Liver (tissue), 9 donors: ENCODE measurements around the gene DENND4A. TPM values are rescaled to one million over a fixed set of nuclear protein-coding genes. Genes with fewer than 3 reads are reported as not detected.

Experiments
- DNase-seq: peaks from one replicate; pipeline ENCODE4 v3.0.0-alpha.2; 2017; ENCODE audit warnings: low spot score
- H3K27ac ChIP-seq, 2 donors: one replicate each; pipeline ENCODE4 v1.7.0; 2013; ENCODE audit warnings: inconsistent platforms in 2 of 2, low read length in 2 of 2, control low read depth in 1 of 2, low read depth in 1 of 2, mild to moderate bottlenecking in 1 of 2
- H3K27me3 ChIP-seq, 4 donors: one replicate each; pipeline versions ENCODE4 v1.6.1 to v1.7.0; 2013; ENCODE audit warnings: low read length in 3 of 4, inconsistent platforms in 1 of 4, mild to moderate bottlenecking in 1 of 4, moderate library complexity in 1 of 4; ENCODE audit not compliant: control insufficient read depth in 4 of 4, insufficient read depth in 4 of 4
- H3K36me3 ChIP-seq, 4 donors: one replicate each; pipeline versions ENCODE4 v1.6.1 to v1.7.0; 2013; ENCODE audit warnings: low read length in 3 of 4, mild to moderate bottlenecking in 3 of 4, low read depth in 1 of 4, moderate library complexity in 1 of 4; ENCODE audit not compliant: control insufficient read depth in 4 of 4, insufficient read depth in 3 of 4
- H3K4me1 ChIP-seq, 4 donors: one replicate each; pipeline versions ENCODE4 v1.6.1 to v1.7.0; 2013; ENCODE audit warnings: low read length in 3 of 4, mild to moderate bottlenecking in 3 of 4, moderate library complexity in 1 of 4; ENCODE audit not compliant: control insufficient read depth in 4 of 4, insufficient read depth in 4 of 4
- H3K4me3 ChIP-seq, 3 donors: one replicate each; pipeline versions ENCODE4 v1.6.1 to v1.7.0; 2013; ENCODE audit warnings: low read length in 3 of 3, control low read depth in 1 of 3, low read depth in 1 of 3, mild to moderate bottlenecking in 1 of 3
- H3K9ac ChIP-seq, 2 donors: one replicate each; pipeline ENCODE4 v1.7.0; 2013; ENCODE audit warnings: low read length in 2 of 2, mild to moderate bottlenecking in 2 of 2, moderate library complexity in 2 of 2, control low read depth in 1 of 2, low read depth in 1 of 2
- H3K9me3 ChIP-seq, 4 donors: one replicate each; pipeline versions ENCODE4 v1.6.1 to v1.7.0; 2013; ENCODE audit warnings: low read length in 3 of 4; ENCODE audit not compliant: control insufficient read depth in 4 of 4
- EGR1 ChIP-seq, 2 donors: IDR thresholded peaks; 2 replicates each; pipeline ENCODE4 v1.6.1; 2016 to 2018; ENCODE audit warnings: antibody characterized with exemption in 2 of 2, low read depth in 2 of 2
- FOXA1 ChIP-seq: IDR thresholded peaks from 2 replicates; pipeline ENCODE4 v1.6.1; 2016; ENCODE audit warnings: antibody characterized with exemption
- FOXA2 ChIP-seq: IDR thresholded peaks from 2 replicates; pipeline ENCODE4 v1.6.1; 2016; ENCODE audit warnings: antibody characterized with exemption
- GABPA ChIP-seq, 2 donors: IDR thresholded peaks in 1 of 2; conservative IDR thresholded peaks in 1 of 2; 2 replicates each; pipeline ENCODE4 v1.6.1; 2016; ENCODE audit warnings: antibody characterized with exemption in 2 of 2, mild to moderate bottlenecking in 1 of 2, moderate library complexity in 1 of 2
- MAX ChIP-seq: IDR thresholded peaks from 2 replicates; pipeline ENCODE4 v1.6.1; 2016; ENCODE audit warnings: antibody characterized with exemption
- NR2F2 ChIP-seq: IDR thresholded peaks from 2 replicates; pipeline ENCODE4 v1.6.1; 2016; ENCODE audit warnings: antibody characterized with exemption
- RAD21 ChIP-seq, 2 donors: IDR thresholded peaks; 2 replicates each; pipeline ENCODE4 v1.6.1; 2016; ENCODE audit warnings: antibody characterized with exemption in 2 of 2, mild to moderate bottlenecking in 2 of 2
- REST ChIP-seq: IDR thresholded peaks from 2 replicates; pipeline ENCODE4 v1.6.1; 2016; ENCODE audit warnings: antibody characterized with exemption, mild to moderate bottlenecking
- RXRA ChIP-seq, 2 donors: IDR thresholded peaks; 2 replicates each; pipeline ENCODE4 v1.6.1; 2017 to 2018; ENCODE audit warnings: antibody characterized with exemption in 2 of 2, mild to moderate bottlenecking in 1 of 2
- SP1 ChIP-seq: IDR thresholded peaks from 2 replicates; pipeline ENCODE4 v1.6.1; 2018; ENCODE audit warnings: antibody characterized with exemption, mild to moderate bottlenecking
- TAF1 ChIP-seq: conservative IDR thresholded peaks from 2 replicates; pipeline ENCODE4 v1.6.1; 2016; ENCODE audit warnings: antibody characterized with exemption, mild to moderate bottlenecking
- YY1 ChIP-seq: IDR thresholded peaks from 2 replicates; pipeline ENCODE4 v1.6.1; 2016; ENCODE audit warnings: antibody characterized with exemption, mild to moderate bottlenecking
- ZBTB33 ChIP-seq: IDR thresholded peaks from 2 replicates; pipeline ENCODE4 v1.6.1; 2016; ENCODE audit warnings: antibody characterized with exemption
- WGBS: extraction: QIAGEN DNeasy Blood & Tissue Kit; methylation state at CpG from one replicate; pipeline ENCODE4 v1.1.7; 2013; 5-methylcytosine and 5-hydroxymethylcytosine counted together
- polyA plus RNA-seq, 2 donors: library from polyadenylated mRNA; stranded (reverse) in 1 of 2; unstranded in 1 of 2; fragments of 200-250 nt in 1 of 2; fragments of >200 nt in 1 of 2; fragmentation: Nextera tagmentation in 1 of 2; extraction: Ambion mirVana in 1 of 2; gene quantifications; one replicate each; pipeline versions ENCODE4 v1.2.1 to v1.2.3, GENCODE V29; 2013 to 2015
- total RNA-seq, 2 donors: library from RNA; depleted of rRNA; stranded (reverse); fragments of >200 nt; gene quantifications; one replicate each; pipeline ENCODE4 v1.2.3, GENCODE V29; 2014
- donor health status: healthy.
- donor health status: healthy.
- donor health status: healthy.
- donor health status: healthy.
- donor health status: healthy.

The DENND4A gene
- total and polyA plus RNA-seq, 4 donors, result 5.2 to 75.5 (median 23.9) TPM

GRCh38 chr15:65688462-65688861 is 103.6 kb downstream of the DENND4A start:
- H3K9ac ChIP-seq, result no peak overlapping the region
- no peaks in the 10 kb centered on the region for H3K9me3 ChIP-seq
- 100% methylated on average over 1 of the region's 1 CpG for WGBS

GRCh38 chr15:65682404-65682911 is 109.6 kb downstream of the DENND4A start:
- Histone ChIP-seq H3K27ac (no peak overlapping the region), H3K36me3 (no peaks in the 10 kb centered on the region), H3K9me3 (no peaks in the 10 kb centered on the region), H3K4me1 (no peaks in the 10 kb centered on the region), H3K27me3 (no peaks in the 10 kb centered on the region), H3K4me3 (no peak overlapping the region), H3K9ac (no peak overlapping the region)
- 94% methylated on average over 2 of the region's 2 CpGs for WGBS
- DNase-seq, result no peak
- TF ChIP-seq ZBTB33, result no peak
- no peak for TF ChIP-seq REST
- TF ChIP-seq SP1, result no peak
- no peak for TF ChIP-seq TAF1
- no peak for TF ChIP-seq RAD21 (IDR thresholded peaks at IDR 0.05)
- TF ChIP-seq EGR1 (IDR thresholded peaks at IDR 0.05; ENCODE audit: low read depth in 2 of 2), result no peak
- no peak for TF ChIP-seq FOXA1
- TF ChIP-seq FOXA2, result no peak
- no peak for TF ChIP-seq NR2F2
- TF ChIP-seq RXRA (IDR thresholded peaks at IDR 0.05), result no peak
- TF ChIP-seq MAX, result no peak

More at GRCh38 chr15:65688462-65688861, 103.6 kb downstream of the DENND4A start:
- H3K27me3 ChIP-seq, result no peaks in the 10 kb centered on the region
- DNase-seq, result no peak
- H3K27ac ChIP-seq, result no peak overlapping the region
- H3K4me3 ChIP-seq, result no peak overlapping the region
- H3K36me3 ChIP-seq, result peaks cover 15 to 27% (median 24%) of the 10 kb centered on the region in 4 donors
- no peaks in the 10 kb centered on the region for H3K4me1 ChIP-seq
- TF ChIP-seq SP1 (no peak), YY1 (no peak), REST (no peak), RAD21 (IDR thresholded peaks at IDR 0.05) (no peak), GABPA (IDR thresholded peaks at IDR 0.05 in 1 of 2, conservative IDR thresholded peaks at IDR 0.05 in 1 of 2) (no peak)
